Endothelial cell (in vitro differentiated cells): ENCODE results near the gene AKIRIN2. TPM values are rescaled to one million over a fixed set of nuclear protein-coding genes. Genes with fewer than 3 reads are reported as not detected.

Experiments used
- DNase-seq: peaks from one replicate; pipeline ENCODE4 v3.0.0; 2021; ENCODE audit warnings: low spot score
- H3K27ac Mint-ChIP-seq: one replicate; pipeline ENCODE4 v1.8.0; 2021; ENCODE audit warnings: mixed read lengths, inconsistent platforms; ENCODE audit not compliant: unreplicated experiment
- H3K27me3 Mint-ChIP-seq: one replicate; pipeline ENCODE4 v1.8.0; 2021; ENCODE audit warnings: mild to moderate bottlenecking, moderate library complexity, mixed read lengths, inconsistent platforms; ENCODE audit not compliant: unreplicated experiment
- H3K36me3 Mint-ChIP-seq: one replicate; pipeline ENCODE4 v1.8.0; 2021; ENCODE audit warnings: mild to moderate bottlenecking, low read depth, mixed read lengths, inconsistent platforms; ENCODE audit not compliant: unreplicated experiment
- H3K4me1 Mint-ChIP-seq: one replicate; pipeline ENCODE4 v1.8.0; 2021; ENCODE audit warnings: mild to moderate bottlenecking, mixed read lengths, inconsistent platforms; ENCODE audit not compliant: unreplicated experiment
- H3K4me3 Mint-ChIP-seq: one replicate; pipeline ENCODE4 v1.8.0; 2021; ENCODE audit warnings: mild to moderate bottlenecking, mixed read lengths, inconsistent platforms; ENCODE audit not compliant: unreplicated experiment
- H3K9me3 Mint-ChIP-seq: one replicate; pipeline ENCODE4 v1.8.0; 2021; ENCODE audit warnings: mixed read lengths, inconsistent platforms; ENCODE audit not compliant: unreplicated experiment
- CTCF ChIP-seq: fragments of 200-600 bp; sonication (generic); IDR thresholded peaks from one replicate; pipeline ENCODE4 v1.5.0; 2021; ENCODE audit warnings: antibody characterized with exemption; ENCODE audit not compliant: unreplicated experiment
- long read RNA-seq: library from polyadenylated mRNA; unstranded; transcript quantifications from one replicate; pipeline ENCODE4 v2.0.0, GENCODE V29; 2020; ENCODE audit not compliant: unreplicated experiment
- total RNA-seq: library from RNA; stranded (reverse); fragmentation: NEBNext Ultra II Directional; extraction: Animal tissue kit (Norgen Biotek cat#: 25700); gene quantifications from one replicate; pipeline ENCODE4 v1.2.1, GENCODE V29; 2021; ENCODE audit not compliant: unreplicated experiment

AKIRIN2 gene
- total RNA-seq = 59.3 TPM
- long read RNA-seq, transcript AKIRIN2-201 (5 exons, 1,662 nt) = major isoform, 17 of 18 reads
- long read RNA-seq, partial matches to known transcripts = 1 of 18 reads
- long read RNA-seq, other reads (novel, unspliced or antisense) = 0 of 18 reads

- no peak for TF ChIP-seq CTCF
- peak within 1 kb of the TSS; percentile 99 for H3K4me3 Mint-ChIP-seq
- DNase-seq = peak; percentile 95
- H3K27ac Mint-ChIP-seq = peak within 1 kb of the TSS; percentile 99
- peaks cover 16% of the 10 kb centered on the region for H3K27me3 Mint-ChIP-seq
- H3K9me3 Mint-ChIP-seq = no peaks in the 10 kb centered on the region
- peaks cover 16% of the 10 kb centered on the region for H3K4me1 Mint-ChIP-seq
- H3K36me3 Mint-ChIP-seq = peaks cover 14% of the 10 kb centered on the region
Observed at GRCh38 chr6:87701676-87702588, at the start of gene AKIRIN2. AKIRIN2 (minus strand) TSS chr6:87702233; CDS start chr6:87701684, 549 bp downstream.

- no peak overlapping the region for H3K4me3 Mint-ChIP-seq
- no peaks in the 10 kb centered on the region for H3K27me3 Mint-ChIP-seq
- H3K9me3 Mint-ChIP-seq = no peaks in the 10 kb centered on the region
- no peak overlapping the region for H3K27ac Mint-ChIP-seq
- no peaks in the 10 kb centered on the region for H3K36me3 Mint-ChIP-seq
- no peak for TF ChIP-seq CTCF
- no peak for DNase-seq
- no peaks in the 10 kb centered on the region for H3K4me1 Mint-ChIP-seq
Observed at GRCh38 chr6:87747646-87748045, 45.6 kb upstream of the AKIRIN2 start.

GRCh38 chr6:87745966-87746721 lies 44.1 kb upstream of the AKIRIN2 start:
- no peak for DNase-seq
- H3K36me3 Mint-ChIP-seq = no peaks in the 10 kb centered on the region
- H3K27ac Mint-ChIP-seq = no peak overlapping the region
- no peak for TF ChIP-seq CTCF
- H3K4me3 Mint-ChIP-seq = no peak overlapping the region
- H3K9me3 Mint-ChIP-seq = no peaks in the 10 kb centered on the region
- no peaks in the 10 kb centered on the region for H3K4me1 Mint-ChIP-seq
- H3K27me3 Mint-ChIP-seq = no peaks in the 10 kb centered on the region

- Mint-ChIP-seq H3K4me1 (no peaks in the 10 kb centered on the region), H3K36me3 (no peaks in the 10 kb centered on the region), H3K27me3 (no peaks in the 10 kb centered on the region), H3K9me3 (no peaks in the 10 kb centered on the region), H3K27ac (no peak overlapping the region), H3K4me3 (no peak overlapping the region)
- no peak for TF ChIP-seq CTCF
- no peak for DNase-seq
Observed at GRCh38 chr6:87743454-87743853, 41.4 kb upstream of the AKIRIN2 start.
